Bronchus fibroblast of lung (primary cell): ENCODE data around the gene SUPT20HL2. TPM values are rescaled to one million over a fixed set of nuclear protein-coding genes. Genes with fewer than 3 reads are reported as not detected.

Experiments
- total RNA-seq: library from RNA; depleted of rRNA; stranded (reverse); fragments of >200 nt; gene quantifications from 2 replicates; pipeline ENCODE4 v1.2.3, GENCODE V29; 2015

Gene SUPT20HL2
- total RNA-seq: not detected in 2 replicates

DNA sequence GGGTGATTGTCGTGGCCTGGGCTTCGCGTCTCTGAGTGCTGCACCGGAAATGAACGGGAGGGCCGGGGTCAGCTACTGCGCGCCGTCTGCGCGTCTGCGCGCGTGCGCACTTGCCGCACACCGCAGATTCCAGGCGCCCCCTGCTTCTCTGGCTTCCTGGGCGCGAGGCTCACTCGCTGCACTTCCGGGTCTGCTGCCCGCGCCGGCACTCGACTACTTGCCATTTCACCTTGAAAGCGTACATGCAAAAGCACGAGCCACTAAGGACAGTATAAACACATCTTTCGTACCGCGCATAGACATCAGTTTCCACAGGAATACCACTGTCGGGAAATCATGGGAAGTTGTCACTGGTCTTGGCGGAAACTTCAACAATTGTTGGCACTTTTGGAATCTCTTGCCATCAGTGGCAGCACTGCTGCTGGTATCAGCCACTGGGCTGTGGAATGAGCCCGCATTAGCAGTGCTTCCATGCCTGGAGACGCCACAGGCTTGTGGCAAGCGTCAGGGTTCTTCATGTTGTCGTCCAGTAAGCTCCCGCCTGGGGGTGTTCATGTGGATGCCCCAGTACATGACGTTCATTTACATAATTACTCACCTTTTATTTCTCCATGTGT is at the start of gene SUPT20HL2:
TSS of gene SUPT20HL2 (minus strand) at position 51 of the 617 bp plus-strand sequence. CDS start 754 bp downstream, outside the sequence.

DNA sequence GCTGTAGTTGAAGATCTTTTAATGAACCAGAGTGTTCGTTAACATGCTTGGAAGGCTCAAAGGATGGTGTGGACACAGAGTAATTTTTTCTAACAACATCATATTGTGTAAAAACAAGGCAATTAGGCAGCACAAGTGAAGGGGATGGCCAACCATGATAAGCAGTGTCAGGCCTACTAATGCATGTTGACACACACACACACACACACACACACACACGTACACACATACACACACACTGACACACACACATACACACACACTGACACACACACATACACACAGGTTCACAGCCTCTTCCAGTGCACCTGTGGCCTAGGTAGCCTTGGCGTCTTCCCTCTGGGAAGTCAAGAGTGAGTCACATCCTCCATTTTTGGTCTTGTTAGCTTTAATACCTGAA is 46.4 kb upstream of the SUPT20HL2 start, which contains the start of gene SUPT20HL1:
TSS of gene SUPT20HL1 (plus strand) at position 368 of the 400 bp plus-strand sequence. CDS start 2,122 bp downstream, outside the sequence.

Other genes with a start within 250 kb of the SUPT20HL2 start
- 14.4 and 18.5 TPM in 2 replicates for gene ZFX, start 164.3 kb downstream of the SUPT20HL2 start, total RNA-seq
- gene SUPT20HL1, start 46.6 kb upstream of the SUPT20HL2 start, total RNA-seq: not detected in 2 replicates
- gene PDK3, start 151.2 kb upstream of the SUPT20HL2 start, total RNA-seq: 3.3 and 4.4 TPM in 2 replicates